Endothelial cell of umbilical vein (primary cell): ENCODE data around the gene LGALS7. TPM values are rescaled to one million over a fixed set of nuclear protein-coding genes. Genes with fewer than 3 reads are reported as not detected.

Source experiments
- BruUV-seq: library from RNA; stranded (reverse); fragments of 400-500 nt; replicated peaks from 2 replicates; lab custom pipeline; 2021; lab: Mats Ljungman, UMichigan
- CTCF ChIA-PET: fragments of 300-600, 350-600 bp; sonication (Branson Sonifier 250); formaldehyde crosslinking; loops from one replicate; lab custom pipeline; 2021; ENCODE audit warnings: antibody characterized with exemption, inconsistent platforms; lab: Charles Lee
- POLR2A ChIA-PET: fragments of 300-600, 350-600 bp; sonication (Branson Sonifier 250); formaldehyde crosslinking; loops from one replicate; lab custom pipeline; 2021; ENCODE audit warnings: antibody characterized with exemption, inconsistent platforms; lab: Charles Lee
- DNase-seq: peaks from one replicate; pipeline ENCODE4 v3.0.0-alpha.2; 2011; ENCODE audit warnings: low read depth, low spot score
- FAIRE-seq: peaks from 2 replicates; lab custom pipeline; 2011; peaks lifted over from hg19 to GRCh38; lab: Jason Lieb, UNC
- H2AFZ ChIP-seq: 2 replicates; pipeline ENCODE4 v1.6.0; 2012; ENCODE audit warnings: low read depth, low read length, control low read depth, inconsistent platforms
- H3K27ac ChIP-seq: 2 replicates; pipeline ENCODE4 v1.5.1; 2011; ENCODE audit warnings: low read depth, mild to moderate bottlenecking, control low read depth, low read length, moderate library complexity; ENCODE audit not compliant: insufficient read depth
- H3K27me3 ChIP-seq, 2 experiments: 2 replicates each; pipeline versions ENCODE4 v1.6.0 to v1.6.1; 2011; ENCODE audit warnings: low read length in 2 of 2, mixed read lengths in 1 of 2; ENCODE audit not compliant: control insufficient read depth in 2 of 2, insufficient read depth in 2 of 2
- H3K36me3 ChIP-seq, 2 experiments: 2 replicates in 1 of 2; 3 replicates in 1 of 2; pipeline ENCODE4 v1.5.1; 2011; ENCODE audit warnings: low read length in 2 of 2, mild to moderate bottlenecking in 1 of 2, moderate library complexity in 1 of 2; ENCODE audit not compliant: control insufficient read depth in 2 of 2, insufficient read depth in 2 of 2; ENCODE audit errors: extremely low read depth in 1 of 2
- H3K4me1 ChIP-seq: 3 replicates; pipeline ENCODE4 v1.5.1; 2011; ENCODE audit warnings: mild to moderate bottlenecking, low read length; ENCODE audit not compliant: control insufficient read depth, insufficient read depth; ENCODE audit errors: extremely low read depth
- H3K4me2 ChIP-seq: 2 replicates; pipeline ENCODE4 v1.6.1; 2011; ENCODE audit warnings: low read length, control low read depth, mixed read lengths; ENCODE audit not compliant: insufficient read depth
- H3K4me3 ChIP-seq, 3 experiments: fragments of 200-600 bp in 1 of 3; sonication (generic), shearing (Covaris generic) in 1 of 3; replicated peaks in 1 of 3; 2 replicates each; pipeline ENCODE4 v1.5.1; 2011 to 2016; ENCODE audit warnings: control low read depth in 3 of 3, low read length in 3 of 3, mild to moderate bottlenecking in 2 of 3, inconsistent platforms in 1 of 3, low read depth in 1 of 3, moderate library complexity in 1 of 3; ENCODE audit not compliant: insufficient read depth in 1 of 3
- H3K79me2 ChIP-seq: 2 replicates; pipeline ENCODE4 v1.6.0; 2012; ENCODE audit warnings: low read length, inconsistent platforms; ENCODE audit not compliant: control insufficient read depth, insufficient read depth
- H3K9ac ChIP-seq: replicated peaks from 2 replicates; pipeline ENCODE3; 2011; ENCODE audit warnings: low read length, control low read depth; ENCODE audit not compliant: insufficient read depth; ENCODE audit errors: extremely low read depth
- H3K9me1 ChIP-seq: replicated peaks from 3 replicates; pipeline ENCODE4 v1.6.0; 2011; ENCODE audit warnings: mild to moderate bottlenecking, low read length; ENCODE audit not compliant: control insufficient read depth, insufficient read depth; ENCODE audit errors: extremely low read depth
- H3K9me3 ChIP-seq: replicated peaks from 2 replicates; pipeline ENCODE4 v1.5.1; 2012; ENCODE audit warnings: low read length, inconsistent platforms; ENCODE audit not compliant: control insufficient read depth, insufficient read depth
- H4K20me1 ChIP-seq: replicated peaks from 2 replicates; pipeline ENCODE3; 2011; ENCODE audit warnings: mild to moderate bottlenecking, low read length; ENCODE audit not compliant: control insufficient read depth, insufficient read depth; ENCODE audit errors: extremely low read depth
- CTCF ChIP-seq, 2 donors: IDR thresholded peaks; 1 replicate in 1 of 2; 2 replicates in 1 of 2; pipeline ENCODE4 v1.5.1; 2011; ENCODE audit warnings: low read length in 2 of 2, mild to moderate bottlenecking in 2 of 2, moderate library complexity in 2 of 2, control low read depth in 1 of 2, inconsistent platforms in 1 of 2, low read depth in 1 of 2; ENCODE audit not compliant: insufficient read depth in 1 of 2; ENCODE audit errors: extremely low read depth in 1 of 2
- EZH2 ChIP-seq: IDR thresholded peaks from 2 replicates; pipeline ENCODE4 v1.6.1; 2012; ENCODE audit warnings: borderline replicate concordance, low read depth, mild to moderate bottlenecking, moderate library complexity, low read length, inconsistent platforms; ENCODE audit not compliant: severe bottlenecking
- FOS ChIP-seq: IDR thresholded peaks from 2 replicates; pipeline ENCODE4 v1.6.1; 2011; ENCODE audit warnings: mild to moderate bottlenecking, low read length, moderate library complexity, borderline replicate concordance; ENCODE audit not compliant: insufficient read depth
- GATA2 ChIP-seq: IDR thresholded peaks from 2 replicates; pipeline ENCODE4 v1.7.0; 2011; ENCODE audit warnings: low read depth, mild to moderate bottlenecking, moderate library complexity, mixed read lengths, low read length; ENCODE audit not compliant: insufficient read length, insufficient read depth
- JUN ChIP-seq: IDR thresholded peaks from 2 replicates; pipeline ENCODE4 v1.6.1; 2011; ENCODE audit warnings: borderline replicate concordance, low read depth; ENCODE audit not compliant: insufficient read length, insufficient read depth
- MAX ChIP-seq: IDR thresholded peaks from 2 replicates; pipeline ENCODE4 v1.6.1; 2011; ENCODE audit not compliant: insufficient read depth, insufficient read length
- MYC ChIP-seq: IDR thresholded peaks from one replicate; pipeline ENCODE4 v1.6.1; 2011; ENCODE audit warnings: mild to moderate bottlenecking, low read depth, low read length
- POLR2A ChIP-seq: IDR thresholded peaks from 2 replicates; pipeline ENCODE4 v1.6.1; 2012; ENCODE audit warnings: low read depth, mild to moderate bottlenecking, control low read depth, low read length
- POLR2AphosphoS5 ChIP-seq: IDR thresholded peaks from 2 replicates; pipeline ENCODE4 v1.6.1; 2012; ENCODE audit warnings: low read depth, mild to moderate bottlenecking, control low read depth, low read length, moderate library complexity; ENCODE audit not compliant: insufficient read depth
- dilution Hi-C: fragments of 300-500 bp; cut with MboI; formaldehyde crosslinking; loops from one replicate; pipeline ENCODE4 v1.15.0; 2019; ENCODE audit warnings: low sequenced_read_pairs; ENCODE audit not compliant: extremely low pct_ligation_motif_present
- intact Hi-C: fragments of 100-400 bp; cut with micrococcal nuclease; formaldehyde crosslinking; loops from one replicate; pipeline ENCODE4 v1.10.0; 2022
- polyA plus RNA-seq, 4 experiments: library from polyadenylated mRNA; depleted of rRNA in 3 of 4; stranded (reverse) in 3 of 4; unstranded in 1 of 4; fragments of >200 nt; gene quantifications; 2 replicates each; pipeline versions ENCODE4 v1.2.1 to v1.2.3, GENCODE V29; 2011 to 2012; ENCODE audit warnings: missing spikeins in 1 of 4
- total RNA-seq: library from RNA; stranded (reverse); gene quantifications from 2 replicates; pipeline ENCODE4 v1.2.3, GENCODE V29; 2021

The LGALS7 gene
- total and polyA plus RNA-seq, 2 donors (not counting 3 experiments of a cell fraction or from before 2014, with no cell fraction given) = not detected

GRCh38 chr19:38766276-38767047 lies 6.9 kb downstream of the LGALS7 start:
- no TSS peak for BruUV-seq

More at GRCh38 chr19:38766276-38767047, 6.9 kb downstream of the LGALS7 start:
- H3K4me2 ChIP-seq = no peak overlapping the region
- peaks cover 4% of the 10 kb centered on the region for H3K4me1 ChIP-seq
- no peak overlapping the region for H3K27ac ChIP-seq
- no peaks in the 10 kb centered on the region for H3K27me3 ChIP-seq
- H3K36me3 ChIP-seq = no peaks in the 10 kb centered on the region
- ChIA-PET CTCF (interaction anchor here (0.9 kb wide), 1 partner anchor 65 kb away, joined by 3 read pairs; the partner anchor contains the start of gene ECH1), POLR2A (no interaction called here)
- intact Hi-C loops (loop anchor here (5.0 kb wide), 1 partner anchor 66 kb away; the partner anchor contains the start of gene ECH1), dilution Hi-C loops (no loop called here)
- H3K79me2 ChIP-seq = no peaks in the 10 kb centered on the region
- no peaks in the 10 kb centered on the region for H3K9me3 ChIP-seq
- H2AFZ ChIP-seq = no peak overlapping the region
- TF ChIP-seq CTCF (IDR thresholded peaks at IDR 0.05; ENCODE audit: extremely low read depth in 1 of 2, insufficient read depth in 1 of 2, low read depth in 1 of 2, low read length in 2 of 2) (no peak), MYC (no peak), EZH2 (no peak), MAX (no peak), POLR2A (no peak), FOS (no peak), GATA2 (no peak), JUN (no peak), POLR2AphosphoS5 (no peak)
- no peak overlapping the region for H3K9ac ChIP-seq
- H3K9me1 ChIP-seq = no peaks in the 10 kb centered on the region
- no peaks in the 10 kb centered on the region for H4K20me1 ChIP-seq
- peak; percentile 54 for FAIRE-seq
- DNase-seq = no peak
- H3K4me3 ChIP-seq = no peak overlapping the region
